ENCODE data around the gene CNTN4. TPM values are rescaled to one million over a fixed set of nuclear protein-coding genes. Genes with fewer than 3 reads are reported as not detected.

The CNTN4 gene
- total RNA-seq, 1 experiment from 2014 or later: 2.9 TPM

DNA sequence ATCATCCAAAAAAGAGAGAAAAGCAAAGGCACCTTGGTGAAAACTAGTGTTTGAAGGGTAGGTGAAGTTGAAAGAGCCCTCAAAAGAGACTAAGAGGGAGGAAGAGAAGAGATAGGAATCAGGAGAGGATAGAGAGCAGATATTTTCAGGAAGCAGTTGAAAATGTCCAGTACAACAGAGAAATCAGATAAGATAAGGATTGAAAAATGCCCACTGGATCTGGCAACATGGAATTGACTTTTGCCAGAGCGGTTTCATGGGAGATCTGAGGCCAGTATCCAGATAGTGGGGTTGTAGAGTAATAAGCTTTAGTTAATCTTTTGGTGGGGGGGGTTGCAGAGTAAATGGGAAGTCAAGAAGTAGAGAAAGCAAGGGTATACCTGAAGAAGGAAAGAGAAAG is 674.1 kb downstream of the CNTN4 start:
- TF ChIP-seq, protein P1, sequence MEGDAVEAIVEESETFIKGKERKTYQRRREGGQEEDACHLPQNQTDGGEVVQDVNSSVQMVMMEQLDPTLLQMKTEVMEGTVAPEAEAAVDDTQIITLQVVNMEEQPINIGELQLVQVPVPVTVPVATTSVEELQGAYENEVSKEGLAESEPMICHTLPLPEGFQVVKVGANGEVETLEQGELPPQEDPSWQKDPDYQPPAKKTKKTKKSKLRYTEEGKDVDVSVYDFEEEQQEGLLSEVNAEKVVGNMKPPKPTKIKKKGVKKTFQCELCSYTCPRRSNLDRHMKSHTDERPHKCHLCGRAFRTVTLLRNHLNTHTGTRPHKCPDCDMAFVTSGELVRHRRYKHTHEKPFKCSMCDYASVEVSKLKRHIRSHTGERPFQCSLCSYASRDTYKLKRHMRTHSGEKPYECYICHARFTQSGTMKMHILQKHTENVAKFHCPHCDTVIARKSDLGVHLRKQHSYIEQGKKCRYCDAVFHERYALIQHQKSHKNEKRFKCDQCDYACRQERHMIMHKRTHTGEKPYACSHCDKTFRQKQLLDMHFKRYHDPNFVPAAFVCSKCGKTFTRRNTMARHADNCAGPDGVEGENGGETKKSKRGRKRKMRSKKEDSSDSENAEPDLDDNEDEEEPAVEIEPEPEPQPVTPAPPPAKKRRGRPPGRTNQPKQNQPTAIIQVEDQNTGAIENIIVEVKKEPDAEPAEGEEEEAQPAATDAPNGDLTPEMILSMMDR (IDR thresholded peaks at IDR 0.05; ENCODE audit: unreplicated experiment): no peak
- CTCF ChIA-PET: no interaction called here
- H3K4me3 Mint-ChIP-seq (ENCODE audit: low read depth, unreplicated experiment): no peak overlapping the region
- BruUV-seq (replicated peaks): no TSS peak
- no peaks in the 10 kb centered on the region for H3K27me3 Mint-ChIP-seq (ENCODE audit: unreplicated experiment)
- H3K4me1 Mint-ChIP-seq (ENCODE audit: low read depth, unreplicated experiment): no peaks in the 10 kb centered on the region
- H3K27ac Mint-ChIP-seq (ENCODE audit: unreplicated experiment): no peak overlapping the region
- intact Hi-C loops (cut with micrococcal nuclease; ENCODE audit: unreplicated experiment): no loop called here
- no peak for DNase-seq
- H3K36me3 Mint-ChIP-seq (ENCODE audit: insufficient read depth, unreplicated experiment): no peaks in the 10 kb centered on the region
- peaks cover 7% of the 10 kb centered on the region for H3K9me3 Mint-ChIP-seq (ENCODE audit: low read depth, unreplicated experiment)

DNA sequence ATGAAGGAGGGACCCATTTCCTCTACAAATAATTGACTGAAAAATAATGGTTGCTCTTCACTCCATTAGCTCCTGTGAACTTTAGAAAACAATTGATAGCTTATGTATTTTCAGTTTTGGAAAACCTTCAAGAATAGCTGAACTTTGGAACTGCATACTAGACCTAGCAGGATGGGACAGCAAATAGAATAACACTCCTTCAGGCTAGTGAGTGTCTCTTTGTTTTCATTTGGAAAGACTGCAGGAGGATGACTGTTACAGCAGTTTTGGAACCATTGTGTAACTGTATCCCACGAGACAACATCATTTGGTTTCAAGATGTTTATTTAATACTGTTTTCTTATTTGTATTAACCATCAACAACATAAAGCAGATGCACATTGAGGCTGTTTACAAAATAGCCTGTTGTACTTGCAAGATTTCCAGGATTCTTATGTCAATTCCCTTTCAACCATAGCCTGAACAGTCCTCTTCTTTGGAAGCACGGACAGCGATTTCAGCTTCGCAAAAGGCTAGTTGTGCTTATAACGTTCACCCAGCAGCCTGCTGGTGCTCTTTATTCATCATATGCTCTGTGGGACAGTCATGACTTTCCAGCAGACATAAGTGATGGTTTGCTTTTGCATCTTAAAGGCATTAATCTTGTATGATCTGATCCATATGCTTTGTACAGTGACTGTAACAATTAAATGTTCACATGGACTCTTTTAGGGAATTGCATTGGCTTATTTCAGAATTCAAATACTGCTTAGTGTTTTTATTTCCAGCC is 676.0 kb downstream of the CNTN4 start:
- CTCF ChIA-PET: no interaction called here
- no peak for DNase-seq
- no peak overlapping the region for H3K27ac Mint-ChIP-seq (ENCODE audit: unreplicated experiment)
- TF ChIP-seq, protein P1 (IDR thresholded peaks at IDR 0.05; ENCODE audit: unreplicated experiment): no peak
- peaks cover 7% of the 10 kb centered on the region for H3K9me3 Mint-ChIP-seq (ENCODE audit: low read depth, unreplicated experiment)
- H3K4me3 Mint-ChIP-seq (ENCODE audit: low read depth, unreplicated experiment): no peak overlapping the region
- no peaks in the 10 kb centered on the region for H3K4me1 Mint-ChIP-seq (ENCODE audit: low read depth, unreplicated experiment)
- no TSS peak for BruUV-seq (replicated peaks)
- intact Hi-C loops (cut with micrococcal nuclease; ENCODE audit: unreplicated experiment): loop anchor here (5.0 kb wide), 1 partner anchor 123 kb away; no protein-coding TSS in a partner anchor
- no peaks in the 10 kb centered on the region for H3K36me3 Mint-ChIP-seq (ENCODE audit: insufficient read depth, unreplicated experiment)
- H3K27me3 Mint-ChIP-seq (ENCODE audit: unreplicated experiment): no peaks in the 10 kb centered on the region

DNA sequence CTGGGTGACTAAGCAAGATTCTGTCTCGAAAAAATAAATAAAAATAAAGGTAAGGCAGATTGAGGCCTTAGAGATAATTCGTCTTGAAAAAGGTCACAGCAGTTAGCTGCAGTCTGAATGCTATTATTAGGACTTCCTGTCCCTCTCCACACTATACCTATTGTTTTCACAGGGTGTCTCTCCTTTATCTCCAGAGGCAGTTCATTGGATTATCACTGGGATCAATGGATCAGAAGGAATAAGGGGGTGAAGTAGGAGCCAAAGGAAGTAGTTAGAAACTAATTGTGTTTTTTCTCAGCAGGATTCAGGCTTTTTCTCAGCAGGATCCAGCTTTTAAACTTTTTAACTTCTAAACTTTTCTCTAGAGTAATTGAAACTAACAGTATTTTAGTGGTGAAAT is 684.6 kb downstream of the CNTN4 start:
- Mint-ChIP-seq H3K4me1 (ENCODE audit: low read depth, unreplicated experiment) (no peaks in the 10 kb centered on the region), H3K27ac (ENCODE audit: unreplicated experiment) (no peak overlapping the region), H3K36me3 (ENCODE audit: insufficient read depth, unreplicated experiment) (no peaks in the 10 kb centered on the region), H3K27me3 (ENCODE audit: unreplicated experiment) (no peaks in the 10 kb centered on the region), H3K4me3 (ENCODE audit: low read depth, unreplicated experiment) (no peak overlapping the region), H3K9me3 (ENCODE audit: low read depth, unreplicated experiment) (no peaks in the 10 kb centered on the region)
- no peak for DNase-seq
- CTCF ChIA-PET: no interaction called here
- no TSS peak for BruUV-seq (replicated peaks)
- intact Hi-C loops (cut with micrococcal nuclease; ENCODE audit: unreplicated experiment): no loop called here
- TF ChIP-seq, protein P1 (IDR thresholded peaks at IDR 0.05; ENCODE audit: unreplicated experiment): no peak

DNA sequence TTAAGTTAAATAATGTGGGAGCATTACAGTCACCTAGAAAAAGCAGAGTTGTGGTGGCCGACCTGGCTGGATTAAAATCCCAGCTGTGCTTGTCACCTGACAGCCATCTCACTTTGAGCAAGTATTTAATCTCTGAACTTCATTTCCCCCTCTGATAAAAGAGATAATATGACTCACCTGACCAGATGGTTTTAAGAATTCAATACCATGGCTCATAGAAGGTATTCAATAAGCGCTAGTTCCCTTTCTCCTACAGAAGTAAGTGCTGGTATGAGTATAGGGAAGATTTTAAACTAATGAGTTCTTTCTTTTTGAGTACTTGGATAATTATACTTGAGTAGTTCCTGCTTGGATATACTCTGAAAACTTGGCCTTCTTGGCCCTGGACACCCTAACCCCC is 686.0 kb downstream of the CNTN4 start:
- no peaks in the 10 kb centered on the region for H3K9me3 Mint-ChIP-seq (ENCODE audit: low read depth, unreplicated experiment)
- TF ChIP-seq, protein P1 (IDR thresholded peaks at IDR 0.05; ENCODE audit: unreplicated experiment): no peak
- intact Hi-C loops (cut with micrococcal nuclease; ENCODE audit: unreplicated experiment): no loop called here

More for the DNA sequence above, 686.0 kb downstream of the CNTN4 start:
- Mint-ChIP-seq H3K27me3 (ENCODE audit: unreplicated experiment) (no peaks in the 10 kb centered on the region), H3K4me1 (ENCODE audit: low read depth, unreplicated experiment) (no peaks in the 10 kb centered on the region), H3K27ac (ENCODE audit: unreplicated experiment) (no peak overlapping the region), H3K36me3 (ENCODE audit: insufficient read depth, unreplicated experiment) (no peaks in the 10 kb centered on the region), H3K4me3 (ENCODE audit: low read depth, unreplicated experiment) (no peak overlapping the region)
- CTCF ChIA-PET: interaction anchor here (0.6 kb wide), 1 partner anchor 26 kb away, joined by 4 read pairs; no protein-coding TSS in a partner anchor
- DNase-seq: no peak
- BruUV-seq (replicated peaks): no TSS peak
